OCI-LY7 (cell line): Measurements from ENCODE around the gene APBA1.

Experiments
- EZH2phosphoT487 ChIP-seq: fragments of 200-600 bp; sonication (generic); IDR thresholded peaks from 2 replicates; pipeline ENCODE4 v1.6.1; 2018; ENCODE audit warnings: low read depth, borderline replicate concordance, mild to moderate bottlenecking, mixed run types, antibody characterized with exemption, low read length, moderate library complexity, mixed read lengths
- TF ChIP-seq, protein P1 (sequence below): fragments of 200-600 bp; sonication (generic); conservative IDR thresholded peaks from 2 replicates; pipeline ENCODE4 v1.5.1; 2014; ENCODE audit warnings: mild to moderate bottlenecking, antibody characterized with exemption, low read length, moderate library complexity, mixed read lengths

DNA sequence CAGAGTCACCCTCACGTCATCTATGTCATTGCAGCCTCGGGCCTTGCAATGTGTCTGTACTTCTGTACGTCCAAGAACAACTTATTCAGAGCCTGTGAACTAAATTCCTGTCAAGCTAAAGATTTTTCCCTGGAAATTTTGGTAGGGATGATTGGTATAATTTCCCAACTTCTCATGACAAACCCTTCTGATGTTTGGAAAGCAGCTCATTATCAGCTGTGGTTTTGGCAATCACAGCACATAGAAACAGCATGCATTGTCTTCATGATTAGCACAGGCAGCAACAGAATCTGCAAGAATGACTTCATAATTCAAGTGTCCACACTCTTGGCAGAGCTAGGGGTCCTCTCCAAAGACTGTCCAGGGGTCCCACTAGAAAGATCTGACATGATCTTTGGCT, 49.5 kb downstream of the APBA1 start:
- TF ChIP-seq, protein P1, sequence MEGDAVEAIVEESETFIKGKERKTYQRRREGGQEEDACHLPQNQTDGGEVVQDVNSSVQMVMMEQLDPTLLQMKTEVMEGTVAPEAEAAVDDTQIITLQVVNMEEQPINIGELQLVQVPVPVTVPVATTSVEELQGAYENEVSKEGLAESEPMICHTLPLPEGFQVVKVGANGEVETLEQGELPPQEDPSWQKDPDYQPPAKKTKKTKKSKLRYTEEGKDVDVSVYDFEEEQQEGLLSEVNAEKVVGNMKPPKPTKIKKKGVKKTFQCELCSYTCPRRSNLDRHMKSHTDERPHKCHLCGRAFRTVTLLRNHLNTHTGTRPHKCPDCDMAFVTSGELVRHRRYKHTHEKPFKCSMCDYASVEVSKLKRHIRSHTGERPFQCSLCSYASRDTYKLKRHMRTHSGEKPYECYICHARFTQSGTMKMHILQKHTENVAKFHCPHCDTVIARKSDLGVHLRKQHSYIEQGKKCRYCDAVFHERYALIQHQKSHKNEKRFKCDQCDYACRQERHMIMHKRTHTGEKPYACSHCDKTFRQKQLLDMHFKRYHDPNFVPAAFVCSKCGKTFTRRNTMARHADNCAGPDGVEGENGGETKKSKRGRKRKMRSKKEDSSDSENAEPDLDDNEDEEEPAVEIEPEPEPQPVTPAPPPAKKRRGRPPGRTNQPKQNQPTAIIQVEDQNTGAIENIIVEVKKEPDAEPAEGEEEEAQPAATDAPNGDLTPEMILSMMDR, result no peak
- no peak for TF ChIP-seq EZH2phosphoT487
